ENCODE measurements around the gene A2ML1. TPM values are rescaled to one million over a fixed set of nuclear protein-coding genes. Genes with fewer than 3 reads are reported as not detected.
"Not testable (repeated sequence)": the region's sequence is repeated elsewhere in the genome, so short reads cannot be mapped to it uniquely, and the experiment has no call there.

A2ML1 gene
- total RNA-seq, 1 experiment from 2014 or later = not detected

- DNase-seq (ENCODE audit: extremely low read depth, low read depth) = no peak
Observed at GRCh38 chr12:8847435-8847834, 25.0 kb downstream of the A2ML1 start.

- no peak for DNase-seq (ENCODE audit: extremely low read depth, low read depth)
Observed at GRCh38 chr12:8849876-8850275, 27.5 kb downstream of the A2ML1 start.

GRCh38 chr12:8852119-8852518, 29.7 kb downstream of the A2ML1 start:
- no peak for DNase-seq (ENCODE audit: extremely low read depth, low read depth)

GRCh38 chr12:8855891-8856290, 33.5 kb downstream of the A2ML1 start:
- no peak for DNase-seq (ENCODE audit: extremely low read depth, low read depth)

GRCh38 chr12:8859448-8859847, 37.0 kb downstream of the A2ML1 start:
- DNase-seq (ENCODE audit: extremely low read depth, low read depth) = not testable (repeated sequence)

- peak; percentile 11 for DNase-seq (ENCODE audit: extremely low read depth, low read depth)
Observed at GRCh38 chr12:8860165-8860961, 37.9 kb downstream of the A2ML1 start.

- DNase-seq (ENCODE audit: extremely low read depth, low read depth) = no peak
Observed at GRCh38 chr12:8866429-8866828, 44.0 kb downstream of the A2ML1 start.

- no peak for DNase-seq (ENCODE audit: extremely low read depth, low read depth)
Observed at GRCh38 chr12:8867009-8867408, 44.6 kb downstream of the A2ML1 start.

GRCh38 chr12:8867786-8868185, 45.4 kb downstream of the A2ML1 start:
- no peak for DNase-seq (ENCODE audit: extremely low read depth, low read depth)

GRCh38 chr12:8870586-8870985, 48.2 kb downstream of the A2ML1 start:
- no peak for DNase-seq (ENCODE audit: extremely low read depth, low read depth)

- no peak for DNase-seq (ENCODE audit: extremely low read depth, low read depth)
Observed at GRCh38 chr12:8871068-8871467, 48.6 kb downstream of the A2ML1 start.

GRCh38 chr12:8876887-8877286, 54.5 kb downstream of the A2ML1 start:
- no peak for DNase-seq (ENCODE audit: extremely low read depth, low read depth)

- no peak for DNase-seq (ENCODE audit: extremely low read depth, low read depth)
Observed at GRCh38 chr12:8886502-8887284, 64.3 kb downstream of the A2ML1 start.

GRCh38 chr12:8887285-8887715, 64.9 kb downstream of the A2ML1 start:
- no peak for DNase-seq (ENCODE audit: extremely low read depth, low read depth)

- peak; percentile 21 for DNase-seq (ENCODE audit: extremely low read depth, low read depth)
Observed at GRCh38 chr12:8890313-8891085, 68.1 kb downstream of the A2ML1 start.

GRCh38 chr12:8891976-8892375, 69.6 kb downstream of the A2ML1 start:
- no peak for DNase-seq (ENCODE audit: extremely low read depth, low read depth)

- no peak for DNase-seq (ENCODE audit: extremely low read depth, low read depth)
Observed at GRCh38 chr12:8894378-8894777, 72.0 kb downstream of the A2ML1 start.

- no peak for DNase-seq (ENCODE audit: extremely low read depth, low read depth)
Observed at GRCh38 chr12:8894986-8895385, 72.6 kb downstream of the A2ML1 start.

GRCh38 chr12:8897081-8897480, 74.7 kb downstream of the A2ML1 start:
- no peak for DNase-seq (ENCODE audit: extremely low read depth, low read depth)

- no peak for DNase-seq (ENCODE audit: extremely low read depth, low read depth)
Observed at GRCh38 chr12:8899830-8900229, 77.4 kb downstream of the A2ML1 start.

GRCh38 chr12:8902703-8903102, 80.3 kb downstream of the A2ML1 start:
- DNase-seq (ENCODE audit: extremely low read depth, low read depth) = not testable (repeated sequence)
